Suprapubic skin (tissue), 3 donors: ENCODE measurements around the gene PHF21A.

Experiments used
- CTCF ChIP-seq, 2 donors: fragments of 200-600 bp in 1 of 2; fragments of 450-650 bp in 1 of 2; sonication (generic) in 1 of 2; IDR thresholded peaks; one replicate each; pipeline ENCODE4 v1.5.1; 2016 to 2019; ENCODE audit warnings: antibody characterized with exemption in 2 of 2, mild to moderate bottlenecking in 1 of 2, moderate library complexity in 1 of 2
- POLR2A ChIP-seq, 2 donors: fragments of 450-650 bp; IDR thresholded peaks; one replicate each; pipeline ENCODE4 v1.6.1; 2017; ENCODE audit warnings: antibody characterized with exemption in 2 of 2, mild to moderate bottlenecking in 2 of 2, moderate library complexity in 2 of 2

- TF ChIP-seq CTCF (IDR thresholded peaks at IDR 0.05), result no peak
- TF ChIP-seq POLR2A (IDR thresholded peaks at IDR 0.05), result no peak
These were observed 126.6 kb downstream of the PHF21A start for GRCh38 chr11:45994371-45995341.
